ENCODE measurements around the gene LTBP1. TPM values are rescaled to one million over a fixed set of nuclear protein-coding genes. Genes with fewer than 3 reads are reported as not detected.

The LTBP1 gene
- total and polyA plus RNA-seq, 4 donors = 5.8 to 57.6 (median 10.2) TPM

DNA sequence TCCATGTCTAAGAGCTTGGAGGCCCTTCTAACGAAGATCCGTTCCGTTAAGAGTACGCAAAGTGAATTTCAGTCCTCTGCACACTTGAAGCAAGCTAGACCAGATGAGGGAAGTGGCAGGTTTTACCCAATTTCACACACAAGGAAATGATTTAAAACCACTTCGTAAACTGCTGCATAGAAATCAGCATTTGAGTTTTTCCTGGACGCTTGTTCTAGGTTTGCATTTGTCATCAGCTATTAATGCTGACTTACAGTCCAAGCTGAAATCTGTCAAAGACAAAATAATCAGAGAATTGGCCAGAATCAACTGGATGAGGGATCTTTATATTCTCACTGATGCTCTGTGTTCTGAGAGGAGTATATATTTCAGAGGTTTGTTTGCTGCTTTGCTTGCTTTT is 412.1 kb downstream of the LTBP1 start:
- Histone ChIP-seq H3K4me3 (ENCODE audit: low read depth in 1 of 3, low read length in 3 of 3) (no peak overlapping the region), H3K4me1 (ENCODE audit: control insufficient read depth in 4 of 4, insufficient read depth in 4 of 4, low read length in 3 of 4) (no peaks in the 10 kb centered on the region), H3K27me3 (ENCODE audit: control insufficient read depth in 4 of 4, insufficient read depth in 4 of 4, low read length in 3 of 4) (no peaks in the 10 kb centered on the region), H3K27ac (ENCODE audit: low read depth in 1 of 2, low read length in 2 of 2) (no peak overlapping the region), H3K9ac (ENCODE audit: low read depth in 1 of 2, low read length in 2 of 2) (no peak overlapping the region), H3K9me3 (ENCODE audit: control insufficient read depth in 4 of 4, low read length in 3 of 4) (no peaks in the 10 kb centered on the region), H3K36me3 (ENCODE audit: control insufficient read depth in 4 of 4, insufficient read depth in 3 of 4, low read depth in 1 of 4, low read length in 3 of 4) (peaks cover 0 to 5% (median 1%) of the 10 kb centered on the region in 4 donors)
- 97% methylated on average over 6 of the region's 6 CpGs for WGBS
- TF ChIP-seq HNF4A (conservative IDR thresholded peaks at IDR 0.05) (no peak), NR2F2 (IDR thresholded peaks at IDR 0.05) (no peak)
- TF ChIP-seq, protein P1, sequence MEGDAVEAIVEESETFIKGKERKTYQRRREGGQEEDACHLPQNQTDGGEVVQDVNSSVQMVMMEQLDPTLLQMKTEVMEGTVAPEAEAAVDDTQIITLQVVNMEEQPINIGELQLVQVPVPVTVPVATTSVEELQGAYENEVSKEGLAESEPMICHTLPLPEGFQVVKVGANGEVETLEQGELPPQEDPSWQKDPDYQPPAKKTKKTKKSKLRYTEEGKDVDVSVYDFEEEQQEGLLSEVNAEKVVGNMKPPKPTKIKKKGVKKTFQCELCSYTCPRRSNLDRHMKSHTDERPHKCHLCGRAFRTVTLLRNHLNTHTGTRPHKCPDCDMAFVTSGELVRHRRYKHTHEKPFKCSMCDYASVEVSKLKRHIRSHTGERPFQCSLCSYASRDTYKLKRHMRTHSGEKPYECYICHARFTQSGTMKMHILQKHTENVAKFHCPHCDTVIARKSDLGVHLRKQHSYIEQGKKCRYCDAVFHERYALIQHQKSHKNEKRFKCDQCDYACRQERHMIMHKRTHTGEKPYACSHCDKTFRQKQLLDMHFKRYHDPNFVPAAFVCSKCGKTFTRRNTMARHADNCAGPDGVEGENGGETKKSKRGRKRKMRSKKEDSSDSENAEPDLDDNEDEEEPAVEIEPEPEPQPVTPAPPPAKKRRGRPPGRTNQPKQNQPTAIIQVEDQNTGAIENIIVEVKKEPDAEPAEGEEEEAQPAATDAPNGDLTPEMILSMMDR (IDR thresholded peaks at IDR 0.05; ENCODE audit: low read depth, low read length, missing input control) = no peak
- no peak for DNase-seq (ENCODE audit: low spot score)

DNA sequence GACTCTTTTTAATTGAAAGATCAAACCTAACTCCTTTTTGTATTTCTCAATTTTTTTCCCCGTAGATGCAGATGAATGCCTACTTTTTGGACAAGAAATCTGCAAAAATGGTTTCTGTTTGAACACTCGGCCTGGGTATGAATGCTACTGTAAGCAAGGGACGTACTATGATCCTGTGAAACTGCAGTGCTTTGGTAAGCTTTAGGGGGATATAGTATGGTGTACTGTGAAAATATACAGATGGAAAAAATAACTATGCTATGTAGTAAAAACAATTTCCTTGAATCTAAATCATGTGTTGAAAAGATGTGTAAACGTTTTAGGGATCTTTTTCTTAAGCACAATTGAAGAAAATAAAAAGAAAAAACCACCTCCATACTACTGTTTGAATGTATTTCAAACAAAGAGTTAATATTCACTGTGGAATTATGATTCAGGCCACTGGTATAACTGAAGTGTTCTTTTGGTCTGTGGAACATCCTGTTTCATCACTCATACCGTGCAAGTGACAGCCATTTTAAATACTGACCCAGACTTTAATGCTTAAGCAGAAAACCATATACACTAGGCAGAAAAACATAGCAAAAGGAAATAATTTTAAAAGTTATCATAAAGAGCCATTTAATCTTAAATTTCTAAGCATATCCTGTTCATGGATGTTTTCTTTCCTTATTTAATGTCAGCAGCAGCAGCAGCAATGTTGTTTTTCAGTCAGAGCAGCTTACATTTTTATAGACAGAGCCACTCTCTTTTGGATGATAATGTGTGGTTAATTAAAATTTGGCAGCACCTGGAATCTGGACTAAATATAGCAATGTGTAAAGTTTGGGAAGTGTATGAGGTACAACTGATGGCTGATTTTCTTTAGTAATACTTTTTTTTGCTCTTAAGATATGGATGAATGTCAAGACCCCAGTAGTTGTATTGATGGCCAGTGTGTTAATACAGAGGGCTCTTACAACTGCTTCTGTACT is 416.9 kb downstream of the LTBP1 start:
- H3K9ac ChIP-seq (ENCODE audit: low read depth in 1 of 2, low read length in 2 of 2) = no peak overlapping the region
- H3K4me3 ChIP-seq (ENCODE audit: low read depth in 1 of 3, low read length in 3 of 3) = no peak overlapping the region
- no peak for DNase-seq (ENCODE audit: low spot score)
- H3K36me3 ChIP-seq (ENCODE audit: control insufficient read depth in 4 of 4, insufficient read depth in 3 of 4, low read depth in 1 of 4, low read length in 3 of 4) = peaks cover 0 to 14% (median under 1%) of the 10 kb centered on the region in 4 donors
- H3K27ac ChIP-seq (ENCODE audit: low read depth in 1 of 2, low read length in 2 of 2) = no peak overlapping the region
- H3K9me3 ChIP-seq (ENCODE audit: control insufficient read depth in 4 of 4, low read length in 3 of 4) = no peaks in the 10 kb centered on the region
- no peak for TF ChIP-seq FOXA1 (IDR thresholded peaks at IDR 0.05)
- no peak for TF ChIP-seq EGR1 (IDR thresholded peaks at IDR 0.05; ENCODE audit: low read depth in 2 of 2)
- TF ChIP-seq NR2F2 (IDR thresholded peaks at IDR 0.05) = no peak
- no peak for TF ChIP-seq RAD21 (IDR thresholded peaks at IDR 0.05)
- TF ChIP-seq FOXA2 (IDR thresholded peaks at IDR 0.05) = no peak
- TF ChIP-seq, protein P1 (IDR thresholded peaks at IDR 0.05; ENCODE audit: low read depth, low read length, missing input control) = no peak
- TF ChIP-seq, protein P2, sequence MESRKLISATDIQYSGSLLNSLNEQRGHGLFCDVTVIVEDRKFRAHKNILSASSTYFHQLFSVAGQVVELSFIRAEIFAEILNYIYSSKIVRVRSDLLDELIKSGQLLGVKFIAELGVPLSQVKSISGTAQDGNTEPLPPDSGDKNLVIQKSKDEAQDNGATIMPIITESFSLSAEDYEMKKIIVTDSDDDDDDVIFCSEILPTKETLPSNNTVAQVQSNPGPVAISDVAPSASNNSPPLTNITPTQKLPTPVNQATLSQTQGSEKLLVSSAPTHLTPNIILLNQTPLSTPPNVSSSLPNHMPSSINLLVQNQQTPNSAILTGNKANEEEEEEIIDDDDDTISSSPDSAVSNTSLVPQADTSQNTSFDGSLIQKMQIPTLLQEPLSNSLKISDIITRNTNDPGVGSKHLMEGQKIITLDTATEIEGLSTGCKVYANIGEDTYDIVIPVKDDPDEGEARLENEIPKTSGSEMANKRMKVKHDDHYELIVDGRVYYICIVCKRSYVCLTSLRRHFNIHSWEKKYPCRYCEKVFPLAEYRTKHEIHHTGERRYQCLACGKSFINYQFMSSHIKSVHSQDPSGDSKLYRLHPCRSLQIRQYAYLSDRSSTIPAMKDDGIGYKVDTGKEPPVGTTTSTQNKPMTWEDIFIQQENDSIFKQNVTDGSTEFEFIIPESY (IDR thresholded peaks at IDR 0.05) = no peak
- TF ChIP-seq HNF4A (conservative IDR thresholded peaks at IDR 0.05) = no peak
- no peak for TF ChIP-seq TAF1 (conservative IDR thresholded peaks at IDR 0.05)
- TF ChIP-seq JUND (IDR thresholded peaks at IDR 0.05) = no peak
- 88% methylated on average over 5 of the region's 5 CpGs for WGBS
- no peaks in the 10 kb centered on the region for H3K27me3 ChIP-seq (ENCODE audit: control insufficient read depth in 4 of 4, insufficient read depth in 4 of 4, low read length in 3 of 4)
- H3K4me1 ChIP-seq (ENCODE audit: control insufficient read depth in 4 of 4, insufficient read depth in 4 of 4, low read length in 3 of 4) = no peaks in the 10 kb centered on the region

Data from liver (tissue), 9 donors.